Endometrial microvascular endothelial cells (primary cell): ENCODE results near the gene SNUPN. TPM values are rescaled to one million over a fixed set of nuclear protein-coding genes. Genes with fewer than 3 reads are reported as not detected.

ENCODE experiments used
- in situ Hi-C: cut with HindIII; loops from 2 replicates; pipeline ENCODE4 v1.10.0; 2017; ENCODE audit warnings: low sequenced_read_pairs, low pct_unique_long_range_greater_than_20kb; ENCODE audit errors: inconsistent ontology term
- total RNA-seq: library from RNA; depleted of rRNA; stranded (reverse); fragments of >200 nt; gene quantifications from one replicate; pipeline ENCODE4 v1.2.3, GENCODE V29; 2015; ENCODE audit errors: inconsistent ontology term

The SNUPN gene
- total RNA-seq = 21.5 TPM

GRCh38 chr15:75625542-75626347 is at the start of gene SNUPN:
SNUPN (minus strand) TSS chr15:75625725; CDS start chr15:75621051, 4,674 bp downstream.
- in situ Hi-C loops = no loop called here

GRCh38 chr15:75674366-75674765 is 48.8 kb upstream of the SNUPN start:
- in situ Hi-C loops = no loop called here

GRCh38 chr15:75673426-75674235 is 48.1 kb upstream of the SNUPN start:
- in situ Hi-C loops = no loop called here

- in situ Hi-C loops = no loop called here
These were observed 47.3 kb upstream of the SNUPN start for GRCh38 chr15:75672646-75673425.

- in situ Hi-C loops = no loop called here
These were observed 46.4 kb upstream of the SNUPN start for GRCh38 chr15:75671730-75672602.

- in situ Hi-C loops = no loop called here
These were observed 44.3 kb upstream of the SNUPN start for GRCh38 chr15:75669879-75670212.

GRCh38 chr15:75669191-75669878 is 43.8 kb upstream of the SNUPN start:
- in situ Hi-C loops = no loop called here

- in situ Hi-C loops = no loop called here
These were observed 41.4 kb upstream of the SNUPN start for GRCh38 chr15:75666823-75667501.

- in situ Hi-C loops = no loop called here
These were observed 38.5 kb upstream of the SNUPN start for GRCh38 chr15:75663931-75664421.

- in situ Hi-C loops = no loop called here
These were observed 37.4 kb upstream of the SNUPN start for GRCh38 chr15:75662823-75663519.

GRCh38 chr15:75661756-75662140 is 36.2 kb upstream of the SNUPN start:
- in situ Hi-C loops = no loop called here

GRCh38 chr15:75661100-75661755 is 35.7 kb upstream of the SNUPN start:
- in situ Hi-C loops = no loop called here

GRCh38 chr15:75659928-75660645 is 34.6 kb upstream of the SNUPN start:
- in situ Hi-C loops = no loop called here

- in situ Hi-C loops = no loop called here
These were observed 33.7 kb upstream of the SNUPN start for GRCh38 chr15:75659141-75659771.

- in situ Hi-C loops = no loop called here
These were observed 31.3 kb upstream of the SNUPN start for GRCh38 chr15:75656813-75657212.
